22Rv1 (cell line): ENCODE data around the gene RAP2C.

Experiments used
- CTCF ChIP-seq: fragments of 450-650 bp; IDR thresholded peaks from 2 replicates; pipeline ENCODE4 v1.5.1; 2017; ENCODE audit warnings: mild to moderate bottlenecking
- ZFX ChIP-seq: fragments of 450-650 bp; IDR thresholded peaks from 2 replicates; pipeline ENCODE4 v1.6.1; 2017; ENCODE audit warnings: antibody characterized with exemption, borderline replicate concordance

- no peak for TF ChIP-seq CTCF
- TF ChIP-seq ZFX = no peak
Observed at GRCh38 chrX:132187451-132187850, 31.8 kb downstream of the RAP2C start.
